Astrocyte of the cerebellum (primary cell): ENCODE results near the gene COL16A1.

Experiments used
- DNase-seq: peaks from one replicate; pipeline ENCODE4 v3.0.0-alpha.2; 2011; ENCODE audit warnings: low read depth
- H3K4me3 ChIP-seq: 2 replicates; pipeline ENCODE4 v1.5.1; 2011; ENCODE audit warnings: mild to moderate bottlenecking, low read depth, low read length, moderate library complexity
- CTCF ChIP-seq: IDR thresholded peaks from 2 replicates; pipeline ENCODE4 v1.5.1; 2012; ENCODE audit warnings: low read length, low read depth, moderate library complexity, mild to moderate bottlenecking; ENCODE audit errors: missing control alignments
- in situ Hi-C: cut with HindIII; loops from 2 replicates; pipeline ENCODE4 v1.10.0; 2017; ENCODE audit warnings: low sequenced_read_pairs

Gene COL16A1

GRCh38 chr1:31621847-31622730 lies 81.7 kb downstream of the COL16A1 start:
- in situ Hi-C loops, result no loop called here
- no peak for TF ChIP-seq CTCF
- H3K4me3 ChIP-seq, result no peak overlapping the region
- no peak for DNase-seq

- TF ChIP-seq CTCF, result no peak
- DNase-seq, result no peak
- H3K4me3 ChIP-seq, result no peak overlapping the region
- in situ Hi-C loops, result no loop called here
Observed at GRCh38 chr1:31621498-31621820, 82.4 kb downstream of the COL16A1 start.

- no peak overlapping the region for H3K4me3 ChIP-seq
- DNase-seq, result no peak
- in situ Hi-C loops, result no loop called here
- TF ChIP-seq CTCF, result no peak
Observed at GRCh38 chr1:31620631-31621497, 83.0 kb downstream of the COL16A1 start.

GRCh38 chr1:31618916-31619846 lies 84.6 kb downstream of the COL16A1 start:
- no peak overlapping the region for H3K4me3 ChIP-seq
- DNase-seq, result no peak
- in situ Hi-C loops, result no loop called here
- TF ChIP-seq CTCF, result no peak

- H3K4me3 ChIP-seq, result peak overlapping the region; percentile 47
- peak; percentile 79 for TF ChIP-seq CTCF
- in situ Hi-C loops, result no loop called here
- DNase-seq, result no peak
Observed at GRCh38 chr1:31617916-31618746, 85.7 kb downstream of the COL16A1 start.
